NCI-H1417 treated with DMSO at 0.1 percent for 48 hours (cell line): ENCODE data around the gene MAN2C1.
"Not testable (repeated sequence)": the region's sequence is repeated elsewhere in the genome, so short reads cannot be mapped to it uniquely, and the experiment has no call there.

ENCODE experiments used
- DNase-seq: peaks from one replicate; lab custom pipeline; 2025; lab: John Stamatoyannopoulos, UW

The MAN2C1 gene

GRCh38 chr15:75360856-75361255, 7.6 kb downstream of the MAN2C1 start:
- DNase-seq, result no peak

GRCh38 chr15:75360391-75360790, 8.0 kb downstream of the MAN2C1 start:
- DNase-seq, result no peak

- DNase-seq, result no peak
These were observed 8.7 kb downstream of the MAN2C1 start for GRCh38 chr15:75359537-75360250.

- DNase-seq, result no peak
These were observed 9.5 kb downstream of the MAN2C1 start for GRCh38 chr15:75358771-75359536.

- no peak for DNase-seq
These were observed 10.3 kb downstream of the MAN2C1 start for GRCh38 chr15:75357976-75358673.

GRCh38 chr15:75356517-75356916, 11.9 kb downstream of the MAN2C1 start:
- no peak for DNase-seq

- DNase-seq, result no peak
These were observed 12.4 kb downstream of the MAN2C1 start for GRCh38 chr15:75356006-75356405.

- no peak for DNase-seq
These were observed 13.0 kb downstream of the MAN2C1 start for GRCh38 chr15:75355369-75355768.

- DNase-seq, result no peak
These were observed 14.0 kb downstream of the MAN2C1 start for GRCh38 chr15:75354454-75354853.

- DNase-seq, result no peak
These were observed 14.8 kb downstream of the MAN2C1 start for GRCh38 chr15:75353604-75354003.

GRCh38 chr15:75352186-75353080, 16.0 kb downstream of the MAN2C1 start:
- no peak for DNase-seq

GRCh38 chr15:75350601-75351361, 17.6 kb downstream of the MAN2C1 start:
- no peak for DNase-seq

- no peak for DNase-seq
These were observed 18.4 kb downstream of the MAN2C1 start for GRCh38 chr15:75349851-75350588.

GRCh38 chr15:75349351-75349669, 19.1 kb downstream of the MAN2C1 start:
- not testable (repeated sequence) for DNase-seq

GRCh38 chr15:75348562-75349350, 19.7 kb downstream of the MAN2C1 start:
- DNase-seq, result no peak

- no peak for DNase-seq
These were observed 20.3 kb downstream of the MAN2C1 start for GRCh38 chr15:75348034-75348561.

GRCh38 chr15:75347222-75348033, 21.0 kb downstream of the MAN2C1 start:
- no peak for DNase-seq

- no peak for DNase-seq
These were observed 21.6 kb downstream of the MAN2C1 start, which contains the start of gene NEIL1 for GRCh38 chr15:75346796-75347221. Gene NEIL1, plus strand, starts transcription at chr15:75347039. Its CDS starts 1,867 bp downstream, at chr15:75348906.
